Transverse colon (tissue), 4 donors: ENCODE data around the gene LMO2.

Source experiments
- CTCF ChIP-seq, 5 experiments: fragments of 200-600 bp in 3 of 5; fragments of 450-650 bp in 2 of 5; sonication (generic) in 3 of 5; IDR thresholded peaks; 1 replicate in 2 of 5; 2 replicates in 3 of 5; pipeline ENCODE4 v1.5.1; 2016 to 2017; ENCODE audit warnings: antibody characterized with exemption in 5 of 5, inconsistent platforms in 3 of 5, mild to moderate bottlenecking in 2 of 5, moderate library complexity in 1 of 5
- POLR2A ChIP-seq: fragments of 450-650 bp; IDR thresholded peaks from one replicate; pipeline ENCODE4 v1.6.1; 2016; ENCODE audit warnings: antibody characterized with exemption, mild to moderate bottlenecking, moderate library complexity
- POLR2AphosphoS5 ChIP-seq, 3 donors: sonication (generic); formaldehyde crosslinking; IDR thresholded peaks; one replicate each; pipeline ENCODE4 v1.6.1; 2016; ENCODE audit warnings: antibody characterized with exemption in 3 of 3

- no peak for TF ChIP-seq POLR2A
- no peak for TF ChIP-seq CTCF (IDR thresholded peaks at IDR 0.05)
- TF ChIP-seq POLR2AphosphoS5 (IDR thresholded peaks at IDR 0.05) = no peak
These were observed 43.9 kb upstream of the LMO2 start for GRCh38 chr11:33935461-33936456.
